Skin epidermis (tissue), 12 donors: ENCODE data around the gene KBTBD3.

ENCODE experiments used
- H3K27ac ChIP-seq, 21 experiments: fragments of 200-600 bp; sonication (generic) in 11 of 21; one replicate each; pipeline ENCODE4 v1.5.0; 2020; ENCODE audit warnings: mild to moderate bottlenecking in 3 of 21, inconsistent platforms in 2 of 21, moderate library complexity in 2 of 21
- H3K4me3 ChIP-seq, 7 experiments: fragments of 200-600 bp; sonication (generic) in 2 of 7; one replicate each; pipeline ENCODE4 v1.5.0; 2020; ENCODE audit warnings: inconsistent platforms in 2 of 7, mild to moderate bottlenecking in 2 of 7, moderate library complexity in 1 of 7

KBTBD3 gene

DNA sequence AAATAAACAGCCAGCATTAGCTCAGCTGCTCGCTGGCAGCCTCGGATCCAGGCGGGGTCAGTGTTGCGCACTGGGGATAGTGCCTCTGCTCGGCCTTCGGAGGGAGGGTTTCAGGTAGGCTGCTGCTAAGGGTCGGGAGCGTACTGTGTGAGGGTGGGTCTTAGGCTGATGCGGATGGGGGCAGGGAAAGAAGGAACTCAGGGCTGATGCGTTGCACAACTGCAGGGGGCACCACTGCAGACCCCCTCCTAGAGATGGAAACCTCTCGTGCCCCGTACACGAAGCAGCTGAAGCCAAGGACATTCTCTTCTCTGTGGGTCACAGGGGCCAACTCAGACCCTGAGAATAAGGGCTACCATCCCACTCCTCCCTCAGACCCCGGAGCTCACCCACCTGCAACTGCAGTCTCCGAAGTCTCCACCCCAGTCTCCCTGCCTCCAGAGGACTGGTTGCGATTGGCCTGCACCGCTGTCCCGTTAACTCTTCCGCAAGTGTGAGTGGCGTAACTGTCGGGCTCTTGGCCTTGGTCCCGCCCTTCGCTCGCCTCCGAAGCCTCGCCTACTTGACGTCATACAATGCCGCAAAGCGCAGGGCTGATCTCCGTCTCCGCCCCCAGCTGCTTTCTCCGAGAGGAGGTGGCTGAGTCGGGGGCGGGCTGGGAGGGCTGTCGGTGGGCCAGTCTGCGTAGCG lies at the start of gene KBTBD3:
Gene KBTBD3 (minus strand): TSS at position 429 of the 690 bp plus-strand sequence. CDS start 18,250 bp downstream, outside the sequence.
- peak within 1 kb of the TSS; percentile 78 to 96 (median 87) for H3K4me3 ChIP-seq
- peak within 1 kb of the TSS; percentile 72 to 98 (median 93) for H3K27ac ChIP-seq

- Histone ChIP-seq H3K4me3 (no peak overlapping the region), H3K27ac (no peak overlapping the region)
Observed at GRCh38 chr11:106121570-106122320, 44.6 kb upstream of the KBTBD3 start.

GRCh38 chr11:106105986-106106385 lies 28.8 kb upstream of the KBTBD3 start:
- Histone ChIP-seq H3K27ac (no peak overlapping the region), H3K4me3 (no peak overlapping the region)

DNA sequence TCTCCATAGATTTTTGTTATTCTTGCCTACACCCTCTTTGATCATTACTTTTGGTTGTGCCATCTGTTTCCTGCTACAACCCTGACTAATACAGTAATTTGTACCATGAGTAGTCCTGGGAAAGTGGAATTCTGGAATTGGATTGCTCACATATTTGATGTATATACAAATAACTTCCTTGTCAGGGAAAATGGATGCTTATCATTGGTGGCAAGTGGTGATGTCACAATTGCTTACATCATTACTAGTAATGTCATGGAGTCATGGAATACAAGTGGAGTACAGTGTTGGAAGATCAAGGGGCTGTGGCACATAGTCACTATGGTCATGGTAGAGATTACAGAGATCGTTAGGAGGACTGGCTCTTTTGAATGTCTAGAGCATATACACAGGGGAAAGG lies 24.7 kb upstream of the KBTBD3 start:
- no peak overlapping the region for H3K27ac ChIP-seq
- no peak overlapping the region for H3K4me3 ChIP-seq

- H3K4me3 ChIP-seq = no peak overlapping the region
- H3K27ac ChIP-seq = no peak overlapping the region
Observed at GRCh38 chr11:106101370-106101769, 24.2 kb upstream of the KBTBD3 start.

- Histone ChIP-seq H3K4me3 (no peak overlapping the region), H3K27ac (no peak overlapping the region)
Observed at GRCh38 chr11:106098893-106099553, 21.9 kb upstream of the KBTBD3 start.

DNA sequence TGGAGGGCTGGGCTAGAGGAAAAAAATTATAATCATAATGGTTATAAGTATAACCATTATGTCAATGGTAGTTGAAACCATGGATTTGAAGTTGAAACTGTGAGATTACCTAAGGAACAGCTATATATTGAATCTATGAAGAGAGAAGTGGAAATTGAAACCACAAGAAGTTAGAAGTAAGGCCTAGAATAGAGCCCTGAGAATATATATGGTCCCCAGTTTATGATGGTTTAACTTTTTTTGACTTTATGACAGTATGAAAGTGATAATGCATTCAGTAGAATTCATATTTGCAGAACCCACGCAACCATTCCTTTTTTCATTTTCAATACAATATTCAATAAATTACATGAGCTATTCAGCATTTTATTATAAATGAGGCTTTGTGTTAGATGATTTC lies 15.3 kb upstream of the KBTBD3 start:
- no peak overlapping the region for H3K4me3 ChIP-seq
- H3K27ac ChIP-seq = no peak overlapping the region

- H3K4me3 ChIP-seq = no peak overlapping the region
- no peak overlapping the region for H3K27ac ChIP-seq
Observed at GRCh38 chr11:106091480-106092123, 14.5 kb upstream of the KBTBD3 start.

- no peak overlapping the region for H3K4me3 ChIP-seq
- H3K27ac ChIP-seq = no peak overlapping the region
Observed at GRCh38 chr11:106088896-106089295, 11.7 kb upstream of the KBTBD3 start.

- Histone ChIP-seq H3K27ac (no peak overlapping the region), H3K4me3 (no peak overlapping the region)
Observed at GRCh38 chr11:106087815-106088435, 10.8 kb upstream of the KBTBD3 start.

- H3K27ac ChIP-seq = peak overlapping the region in 1 of 21 experiments; percentile 25
- no peak overlapping the region for H3K4me3 ChIP-seq
Observed at GRCh38 chr11:106086850-106087249, 9.7 kb upstream of the KBTBD3 start.

- Histone ChIP-seq H3K27ac (no peak overlapping the region), H3K4me3 (no peak overlapping the region)
Observed at GRCh38 chr11:106086135-106086534, 9.0 kb upstream of the KBTBD3 start.

DNA sequence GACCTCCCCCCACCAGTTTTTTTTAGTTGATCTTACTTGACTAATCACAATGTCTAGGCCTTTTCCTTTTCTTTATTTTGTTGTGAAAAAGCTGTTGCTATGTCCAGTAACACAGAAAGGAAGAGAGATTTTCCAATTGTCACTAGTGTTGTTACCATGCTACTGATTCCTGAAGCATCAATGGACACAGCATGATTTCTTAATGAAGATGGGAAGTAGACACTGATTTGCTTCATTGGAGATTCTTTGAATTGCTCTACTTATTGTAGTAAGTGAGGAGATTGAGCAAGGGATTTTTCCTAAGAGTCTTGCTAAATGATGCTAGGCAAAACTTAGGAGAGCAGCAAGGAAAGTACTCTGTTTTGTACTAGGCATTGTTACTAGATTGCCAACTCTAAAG lies 4.9 kb upstream of the KBTBD3 start:
- no peak overlapping the region for H3K27ac ChIP-seq
- H3K4me3 ChIP-seq = no peak overlapping the region

DNA sequence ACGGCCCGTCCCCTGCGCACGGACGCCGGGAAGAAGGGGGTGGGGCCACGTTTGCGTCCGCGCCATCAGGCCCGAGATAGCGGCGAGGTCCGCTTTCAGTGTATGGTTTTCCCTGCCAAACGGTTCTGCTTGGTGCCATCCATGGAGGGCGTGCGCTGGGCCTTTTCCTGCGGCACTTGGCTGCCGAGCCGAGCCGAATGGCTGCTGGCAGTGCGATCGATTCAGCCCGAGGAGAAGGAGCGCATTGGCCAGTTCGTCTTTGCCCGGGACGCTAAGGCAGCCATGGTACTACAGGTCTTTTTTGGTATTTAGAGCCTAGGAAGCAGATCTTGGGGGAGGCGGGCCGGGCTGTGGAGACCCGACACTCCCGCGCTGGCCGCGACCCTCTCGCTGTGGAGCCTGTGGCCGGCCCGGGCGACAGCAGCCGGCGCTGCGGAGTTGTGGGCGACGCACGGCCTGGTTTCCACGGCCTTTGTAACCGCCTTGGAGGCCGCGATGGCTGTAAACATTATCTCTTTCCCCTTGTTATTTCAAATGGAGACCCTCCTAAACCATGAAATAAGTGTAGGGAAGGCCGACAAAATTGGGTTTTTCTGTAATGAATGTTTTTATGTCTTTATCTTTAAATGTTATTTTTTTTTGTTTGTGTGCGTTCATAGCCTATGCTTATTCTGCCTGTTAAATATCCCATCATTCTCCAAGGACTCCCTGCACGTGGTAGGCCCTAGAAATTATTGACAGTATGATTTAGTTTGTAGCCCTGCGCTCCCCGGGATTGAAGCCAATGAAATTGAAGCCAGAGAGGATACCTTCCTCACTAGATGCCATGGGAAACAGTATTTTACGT lies 685 bp upstream of the KBTBD3 start, which contains the start of gene AASDHPPT:
Gene AASDHPPT (plus strand): TSS at position 54 of the 847 bp plus-strand sequence. CDS start 49 bp downstream, at position 103.
- peak within 1 kb of the TSS; percentile 72 to 98 (median 93) for H3K27ac ChIP-seq
- peak within 1 kb of the TSS; percentile 78 to 96 (median 87) for H3K4me3 ChIP-seq

- H3K27ac ChIP-seq = peak overlapping the region in 20 of 21 experiments; percentile 24 to 98 (median 83)
- H3K4me3 ChIP-seq = peak overlapping the region; percentile 78 to 96 (median 87)
Observed at GRCh38 chr11:106076171-106076918, 802 bp downstream of the KBTBD3 start.

GRCh38 chr11:106072804-106073203 lies 4.3 kb downstream of the KBTBD3 start:
- H3K27ac ChIP-seq = no peak overlapping the region
- H3K4me3 ChIP-seq = no peak overlapping the region

- no peak overlapping the region for H3K4me3 ChIP-seq
- no peak overlapping the region for H3K27ac ChIP-seq
Observed at GRCh38 chr11:106070606-106071005, 6.5 kb downstream of the KBTBD3 start.

DNA sequence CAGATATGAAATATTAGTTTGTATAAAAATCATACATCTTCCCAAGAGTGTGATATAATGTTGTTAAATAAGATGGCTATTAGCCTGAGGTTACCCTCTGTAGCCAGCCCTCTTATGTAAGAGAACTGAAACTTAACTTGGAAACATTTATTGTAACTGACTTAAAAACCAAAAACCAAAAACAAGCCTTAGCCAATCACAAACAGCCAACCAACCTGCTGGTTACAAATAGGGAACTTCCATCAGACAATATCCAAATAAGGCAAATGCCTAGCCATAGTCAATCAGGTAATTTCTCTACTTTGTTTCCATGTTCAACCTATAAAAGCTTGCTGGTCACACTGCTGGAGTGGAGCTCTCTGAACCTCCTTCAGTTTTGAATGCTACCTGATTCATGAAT lies 14.1 kb downstream of the KBTBD3 start:
- Histone ChIP-seq H3K4me3 (no peak overlapping the region), H3K27ac (no peak overlapping the region)
